DOHH2 (cell line): Measurements from ENCODE around the gene PSD4.

Experiments
- H3F3A ChIP-seq: fragments of 200-600 bp; sonication (generic), shearing (Covaris generic); 2 replicates; pipeline ENCODE4 v1.6.0; 2016; ENCODE audit warnings: antibody characterized with exemption, mild to moderate bottlenecking; ENCODE audit not compliant: control insufficient read depth, insufficient read depth
- H3K27ac ChIP-seq: fragments of 200-600 bp; sonication (generic); 2 replicates; pipeline ENCODE4 v1.5.1; 2014; ENCODE audit warnings: low read depth, mild to moderate bottlenecking, low read length, moderate library complexity
- H3K27me3 ChIP-seq: fragments of 200-600 bp; sonication (generic); 2 replicates; pipeline ENCODE4 v1.6.1; 2014; ENCODE audit warnings: mild to moderate bottlenecking, low read length, mixed read lengths; ENCODE audit not compliant: control insufficient read depth
- H3K36me3 ChIP-seq: fragments of 200-600 bp; sonication (generic); 2 replicates; pipeline ENCODE4 v1.6.1; 2014; ENCODE audit warnings: mild to moderate bottlenecking, low read length, moderate library complexity, mixed read lengths; ENCODE audit not compliant: control insufficient read depth
- H3K4me1 ChIP-seq: fragments of 200-600 bp; sonication (generic); 2 replicates; pipeline ENCODE4 v1.6.1; 2014; ENCODE audit warnings: mild to moderate bottlenecking, low read length, mixed read lengths; ENCODE audit not compliant: control insufficient read depth
- H3K4me2 ChIP-seq: fragments of 200-600 bp; sonication (generic); 2 replicates; pipeline ENCODE4 v1.6.0; 2014; ENCODE audit warnings: mild to moderate bottlenecking, low read length, moderate library complexity
- H3K4me3 ChIP-seq: fragments of 200-600 bp; sonication (generic); 2 replicates; pipeline ENCODE4 v1.5.1; 2014; ENCODE audit warnings: mild to moderate bottlenecking, low read length, mixed read lengths
- H3K79me2 ChIP-seq: fragments of 200-600 bp; sonication (generic); 2 replicates; pipeline ENCODE4 v1.6.1; 2014; ENCODE audit warnings: mild to moderate bottlenecking, low read length, mixed read lengths; ENCODE audit not compliant: control insufficient read depth
- H3K9me2 ChIP-seq: fragments of 200-600 bp; sonication (generic); replicated peaks from 2 replicates; pipeline ENCODE4 v1.6.1; 2014; ENCODE audit warnings: mild to moderate bottlenecking, low read length, mixed read lengths; ENCODE audit not compliant: control insufficient read depth
- H3K9me3 ChIP-seq: fragments of 200-600 bp; sonication (generic); 2 replicates; pipeline ENCODE4 v1.6.1; 2014; ENCODE audit warnings: antibody characterized with exemption, low read length, mixed read lengths; ENCODE audit not compliant: control insufficient read depth, insufficient read depth
- H4K20me1 ChIP-seq: fragments of 200-600 bp; sonication (generic); 2 replicates; pipeline ENCODE4 v1.6.0; 2014; ENCODE audit warnings: low read depth, mild to moderate bottlenecking, antibody characterized with exemption, low read length, moderate library complexity; ENCODE audit not compliant: control insufficient read depth, insufficient read depth
- CTCF ChIP-seq: fragments of 200-600 bp; sonication (generic); IDR thresholded peaks from one replicate; pipeline ENCODE4 v1.5.1; 2014; ENCODE audit warnings: antibody characterized with exemption, mild to moderate bottlenecking, low read depth, low read length; ENCODE audit not compliant: poor library complexity, severe bottlenecking
- EZH2phosphoT487 ChIP-seq: fragments of 200-600 bp; sonication (generic); IDR thresholded peaks from 2 replicates; pipeline ENCODE4 v1.6.1; 2017; ENCODE audit warnings: borderline replicate concordance, mild to moderate bottlenecking, antibody characterized with exemption, low read length, moderate library complexity, mixed read lengths

The PSD4 gene

DNA sequence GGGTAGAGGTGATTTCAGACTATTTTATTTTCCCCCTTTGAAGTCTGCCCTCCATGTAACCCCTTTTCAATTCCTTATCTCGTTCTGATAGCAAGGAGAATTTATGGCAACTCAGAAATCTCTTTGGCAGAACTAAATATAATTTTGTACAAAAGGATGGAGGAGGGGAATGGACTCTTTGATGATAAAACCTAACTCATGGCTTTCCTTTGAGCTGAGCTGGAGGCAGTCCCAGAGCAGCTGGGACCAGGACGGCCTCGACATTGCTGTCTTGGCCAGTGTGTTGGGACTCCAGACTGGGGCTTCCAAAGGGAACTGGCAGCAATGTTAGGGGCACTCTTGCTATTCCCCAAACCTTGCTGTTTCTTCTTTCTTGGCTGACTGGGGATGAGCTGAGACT is 57.3 kb downstream of the PSD4 start:
- Histone ChIP-seq H4K20me1 (no peaks in the 10 kb centered on the region), H3K27me3 (no peaks in the 10 kb centered on the region), H3K79me2 (no peaks in the 10 kb centered on the region), H3K4me2 (no peak overlapping the region), H3K4me1 (no peaks in the 10 kb centered on the region), H3K4me3 (no peak overlapping the region), H3K27ac (no peak overlapping the region), H3K36me3 (no peaks in the 10 kb centered on the region), H3F3A (no peaks in the 10 kb centered on the region), H3K9me2 (no peaks in the 10 kb centered on the region), H3K9me3 (no peaks in the 10 kb centered on the region)
- TF ChIP-seq EZH2phosphoT487 (no peak), CTCF (no peak)

- no peaks in the 10 kb centered on the region for H3K79me2 ChIP-seq
- H3K9me2 ChIP-seq, result no peaks in the 10 kb centered on the region
- no peaks in the 10 kb centered on the region for H4K20me1 ChIP-seq
- no peaks in the 10 kb centered on the region for H3F3A ChIP-seq
- no peak overlapping the region for H3K4me2 ChIP-seq
- H3K4me1 ChIP-seq, result no peaks in the 10 kb centered on the region
- TF ChIP-seq EZH2phosphoT487, result no peak
- no peak for TF ChIP-seq CTCF
- no peak overlapping the region for H3K27ac ChIP-seq
- no peaks in the 10 kb centered on the region for H3K36me3 ChIP-seq
- no peaks in the 10 kb centered on the region for H3K9me3 ChIP-seq
- H3K27me3 ChIP-seq, result no peaks in the 10 kb centered on the region
- no peak overlapping the region for H3K4me3 ChIP-seq
Observed at GRCh38 chr2:113232123-113232522, 58.4 kb downstream of the PSD4 start.

GRCh38 chr2:113232740-113233139 is 59.0 kb downstream of the PSD4 start:
- no peak overlapping the region for H3K4me3 ChIP-seq
- no peak overlapping the region for H3K4me2 ChIP-seq
- H3F3A ChIP-seq, result no peaks in the 10 kb centered on the region
- no peaks in the 10 kb centered on the region for H3K27me3 ChIP-seq
- no peaks in the 10 kb centered on the region for H3K9me3 ChIP-seq
- H3K27ac ChIP-seq, result no peak overlapping the region
- H4K20me1 ChIP-seq, result no peaks in the 10 kb centered on the region
- no peaks in the 10 kb centered on the region for H3K9me2 ChIP-seq
- H3K36me3 ChIP-seq, result no peaks in the 10 kb centered on the region
- no peaks in the 10 kb centered on the region for H3K79me2 ChIP-seq
- H3K4me1 ChIP-seq, result no peaks in the 10 kb centered on the region
- TF ChIP-seq EZH2phosphoT487 (no peak), CTCF (no peak)
